DMS114 treated with DMSO at 0.1 percent for 48 hours (cell line): ENCODE data around the gene CENPC.
"Not testable (repeated sequence)": the region's sequence is repeated elsewhere in the genome, so short reads cannot be mapped to it uniquely, and the experiment has no call there.

Experiments used
- DNase-seq: peaks from one replicate; lab custom pipeline; 2025; ENCODE audit not compliant: unreplicated experiment; lab: John Stamatoyannopoulos, UW

CENPC gene

GRCh38 chr4:67550857-67551256 lies 5.6 kb upstream of the CENPC start:
- DNase-seq: no peak

- DNase-seq: no peak
These were observed 5.1 kb upstream of the CENPC start for GRCh38 chr4:67550451-67550850.

- peak; percentile 3 for DNase-seq
These were observed 3.8 kb upstream of the CENPC start for GRCh38 chr4:67549123-67549522.

GRCh38 chr4:67546971-67547370 lies 1.7 kb upstream of the CENPC start:
- no peak for DNase-seq

GRCh38 chr4:67546004-67546356 lies 677 bp upstream of the CENPC start:
- no peak for DNase-seq

- no peak for DNase-seq
These were observed 3.2 kb downstream of the CENPC start for GRCh38 chr4:67542076-67542475.

GRCh38 chr4:67539830-67540229 lies 5.5 kb downstream of the CENPC start:
- no peak for DNase-seq

- no peak for DNase-seq
These were observed 9.9 kb downstream of the CENPC start for GRCh38 chr4:67535280-67535840.

- DNase-seq: no peak
These were observed 12.2 kb downstream of the CENPC start for GRCh38 chr4:67533112-67533511.

GRCh38 chr4:67532397-67532796 lies 12.9 kb downstream of the CENPC start:
- DNase-seq: not testable (repeated sequence)

- DNase-seq: no peak
These were observed 13.8 kb downstream of the CENPC start for GRCh38 chr4:67531379-67531962.

- not testable (repeated sequence) for DNase-seq
These were observed 21.2 kb downstream of the CENPC start for GRCh38 chr4:67524140-67524539.

GRCh38 chr4:67522851-67523671 lies 22.2 kb downstream of the CENPC start:
- no peak for DNase-seq

GRCh38 chr4:67522230-67522629 lies 23.1 kb downstream of the CENPC start:
- no peak for DNase-seq

GRCh38 chr4:67521506-67521905 lies 23.8 kb downstream of the CENPC start:
- no peak for DNase-seq

- no peak for DNase-seq
These were observed 25.2 kb downstream of the CENPC start for GRCh38 chr4:67520141-67520540.

- no peak for DNase-seq
These were observed 32.8 kb downstream of the CENPC start for GRCh38 chr4:67512501-67512900.

- no peak for DNase-seq
These were observed 44.9 kb downstream of the CENPC start for GRCh38 chr4:67500373-67500772.

GRCh38 chr4:67499799-67500198 lies 45.5 kb downstream of the CENPC start:
- no peak for DNase-seq

GRCh38 chr4:67483868-67484602 lies 61.3 kb downstream of the CENPC start:
- DNase-seq: no peak

GRCh38 chr4:67480810-67481209 lies 64.5 kb downstream of the CENPC start:
- no peak for DNase-seq

GRCh38 chr4:67475155-67475554 lies 70.1 kb downstream of the CENPC start:
- DNase-seq: no peak
